Vagina (tissue), 2 donors: ENCODE results near the gene RNF10.

Experiments used
- CTCF ChIP-seq, 3 experiments: fragments of 450-650 bp in 2 of 3; fragments of 200-600 bp in 1 of 3; sonication (generic) in 1 of 3; IDR thresholded peaks; one replicate each; pipeline ENCODE4 v1.5.1; 2017 to 2019; ENCODE audit warnings: antibody characterized with exemption in 3 of 3, mild to moderate bottlenecking in 2 of 3, moderate library complexity in 2 of 3
- POLR2A ChIP-seq, 2 donors: fragments of 450-650 bp; IDR thresholded peaks; one replicate each; pipeline ENCODE4 v1.6.1; 2017; ENCODE audit warnings: antibody characterized with exemption in 2 of 2, mild to moderate bottlenecking in 2 of 2, moderate library complexity in 2 of 2

- TF ChIP-seq CTCF (IDR thresholded peaks at IDR 0.05) (no peak), POLR2A (IDR thresholded peaks at IDR 0.05) (no peak)
Observed at GRCh38 chr12:120610560-120610959, 76.4 kb downstream of the RNF10 start.
